ENCODE data around the gene DIAPH3.

DIAPH3 gene

GRCh38 chr13:60152904-60153303 lies 10.8 kb downstream of the DIAPH3 start:
- DNase-seq = no peak

DNA sequence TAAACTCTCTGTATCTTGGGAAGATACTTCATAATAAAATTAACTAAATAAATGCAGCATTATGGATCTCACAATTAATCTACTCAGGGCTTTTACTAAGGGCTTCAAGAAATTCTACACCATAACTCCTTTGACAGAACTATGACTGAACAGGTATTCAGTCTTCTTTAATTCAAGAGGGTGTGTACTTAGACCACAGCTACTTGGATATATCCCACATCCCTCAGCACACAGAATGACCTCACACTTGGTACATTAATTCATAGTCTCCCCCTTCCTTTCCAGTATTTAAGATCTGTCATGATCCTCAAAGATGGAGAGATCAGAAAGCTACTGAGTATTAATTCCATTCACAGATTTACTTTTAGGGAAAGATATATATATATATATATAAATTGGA lies 11.6 kb downstream of the DIAPH3 start:
- no peak for DNase-seq

DNA sequence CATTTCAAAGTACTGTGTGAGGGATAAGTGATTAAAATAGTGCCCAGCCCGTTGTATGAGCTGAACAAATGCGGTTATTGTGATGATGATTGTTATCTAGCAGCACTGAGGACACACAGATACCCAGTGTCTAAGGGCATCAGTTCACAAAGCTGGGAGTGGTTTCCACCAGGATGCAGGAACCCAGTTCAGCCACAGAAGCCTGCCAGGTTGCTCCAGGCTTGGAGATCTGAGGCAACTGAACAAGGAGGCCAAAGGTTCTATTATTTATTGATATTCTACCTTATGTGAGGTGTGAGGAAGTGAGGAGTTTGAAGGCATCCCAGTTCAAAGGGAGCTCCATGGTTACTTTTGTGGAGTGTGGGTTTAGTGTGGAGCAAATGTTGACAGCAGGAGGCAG lies 13.2 kb downstream of the DIAPH3 start:
- no peak for DNase-seq

DNA sequence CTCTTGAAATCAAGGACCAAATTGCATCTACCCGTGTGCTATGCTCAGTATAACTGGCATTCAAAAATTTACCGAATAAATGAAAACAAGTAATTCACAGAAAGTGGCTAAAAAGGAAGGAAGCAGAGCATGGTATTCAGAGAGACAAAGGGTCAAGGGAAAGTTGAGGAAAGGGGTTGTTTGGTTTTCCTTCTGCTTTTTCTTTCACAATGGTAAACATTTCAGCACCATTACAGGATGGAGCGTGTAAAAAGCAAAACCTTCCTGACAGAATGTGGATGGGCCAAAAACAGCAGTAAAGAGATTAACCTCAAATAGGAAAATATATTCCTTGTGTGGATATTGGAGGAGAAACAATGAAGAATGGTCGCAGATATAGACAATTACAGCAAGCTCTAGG lies 14.8 kb downstream of the DIAPH3 start:
- no peak for DNase-seq

- no peak for DNase-seq
Observed at GRCh38 chr13:60147361-60147760, 16.4 kb downstream of the DIAPH3 start.

- DNase-seq = no peak
Observed at GRCh38 chr13:60146471-60146870, 17.3 kb downstream of the DIAPH3 start.

- DNase-seq = no peak
Observed at GRCh38 chr13:60143775-60144174, 20.0 kb downstream of the DIAPH3 start.

- DNase-seq = no peak
Observed at GRCh38 chr13:60139272-60139671, 24.5 kb downstream of the DIAPH3 start.

- DNase-seq = no peak
Observed at GRCh38 chr13:60138674-60139073, 25.1 kb downstream of the DIAPH3 start.

GRCh38 chr13:60137911-60138560 lies 25.7 kb downstream of the DIAPH3 start:
- DNase-seq = no peak

- DNase-seq = no peak
Observed at GRCh38 chr13:60135344-60135743, 28.4 kb downstream of the DIAPH3 start.

DNA sequence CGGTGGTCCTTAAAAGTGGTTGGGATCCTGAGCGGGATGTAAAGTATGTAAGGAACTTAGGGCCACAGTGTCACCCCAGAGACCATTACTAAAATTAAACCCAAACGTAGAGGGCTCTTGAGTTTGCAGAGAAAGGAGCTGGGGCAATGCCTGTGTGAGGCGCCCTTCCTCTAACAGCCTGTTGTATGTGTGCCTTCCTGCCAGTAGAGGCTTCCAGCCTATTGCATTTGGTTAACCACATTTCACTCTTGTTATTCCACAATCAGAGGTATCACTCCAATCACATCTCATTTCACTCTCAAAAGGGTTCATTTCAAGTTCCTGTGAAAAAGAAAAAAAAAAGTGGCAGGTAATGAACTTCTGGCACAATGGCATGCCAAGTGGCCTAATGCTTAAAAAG lies 29.4 kb downstream of the DIAPH3 start:
- DNase-seq = no peak

GRCh38 chr13:60121337-60121687 lies 42.4 kb downstream of the DIAPH3 start:
- no peak for DNase-seq

- DNase-seq = no peak
Observed at GRCh38 chr13:60120617-60121336, 43.0 kb downstream of the DIAPH3 start.

DNA sequence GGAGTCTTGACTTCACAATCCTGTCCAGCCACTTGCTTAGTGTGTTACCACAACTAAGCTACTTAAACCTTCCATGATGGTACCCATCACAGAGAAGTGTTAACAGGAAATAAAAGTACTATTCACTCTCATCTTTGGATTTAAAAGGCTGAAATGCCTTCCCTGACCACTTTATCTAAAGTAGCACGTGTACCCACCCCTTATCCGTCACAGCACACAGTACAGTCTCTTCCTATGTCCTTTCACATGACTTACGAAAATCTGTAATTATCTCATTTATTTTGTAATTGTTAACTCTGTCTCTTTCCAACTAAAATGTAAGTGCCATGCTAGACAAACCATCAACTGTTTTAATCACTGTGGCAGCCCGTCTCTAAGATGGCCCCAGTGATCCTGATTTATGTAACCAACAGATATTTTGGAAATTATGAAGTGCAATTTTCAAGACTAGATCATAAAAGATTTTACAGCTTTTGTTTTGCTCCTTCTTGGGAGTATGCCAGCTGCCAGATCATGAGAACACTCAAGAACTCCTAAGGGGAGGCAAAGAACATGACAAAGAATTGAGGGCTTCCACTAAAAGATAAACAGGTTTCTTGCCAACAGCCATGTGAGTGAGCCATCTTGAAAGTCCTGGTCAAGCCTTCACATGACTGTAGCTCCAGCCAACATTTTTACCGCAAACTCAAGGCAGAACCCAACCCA lies 44.9 kb downstream of the DIAPH3 start:
- DNase-seq = no peak

DNA sequence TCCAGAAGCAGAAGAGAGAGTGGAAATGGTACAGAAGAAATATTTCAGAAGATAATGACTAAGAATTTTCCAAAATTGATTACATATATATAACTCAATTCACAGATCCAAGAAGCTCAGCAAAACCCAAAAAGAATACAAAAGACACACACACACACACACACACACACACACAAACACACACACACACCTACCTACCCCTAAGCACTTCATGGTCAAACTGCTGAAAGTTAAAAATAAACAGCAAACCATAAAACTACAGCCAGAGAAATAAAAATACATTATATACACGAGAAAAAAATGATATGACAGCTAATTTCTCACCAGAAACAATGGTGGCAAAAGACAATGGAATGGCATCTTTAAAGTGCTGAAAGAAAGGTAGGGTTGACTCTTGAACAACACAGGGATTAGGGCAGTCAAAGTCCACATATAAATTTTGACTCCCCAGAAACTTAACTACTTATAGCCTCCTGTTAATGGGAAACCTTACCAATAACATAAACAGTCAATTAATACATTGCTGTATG lies 49.2 kb downstream of the DIAPH3 start:
- no peak for DNase-seq

GRCh38 chr13:60112771-60113170 lies 51.0 kb downstream of the DIAPH3 start:
- no peak for DNase-seq

- no peak for DNase-seq
Observed at GRCh38 chr13:60111691-60112090, 52.0 kb downstream of the DIAPH3 start.

GRCh38 chr13:60109285-60109684 lies 54.4 kb downstream of the DIAPH3 start:
- no peak for DNase-seq

- DNase-seq = no peak
Observed at GRCh38 chr13:60108589-60108988, 55.1 kb downstream of the DIAPH3 start.

DNA sequence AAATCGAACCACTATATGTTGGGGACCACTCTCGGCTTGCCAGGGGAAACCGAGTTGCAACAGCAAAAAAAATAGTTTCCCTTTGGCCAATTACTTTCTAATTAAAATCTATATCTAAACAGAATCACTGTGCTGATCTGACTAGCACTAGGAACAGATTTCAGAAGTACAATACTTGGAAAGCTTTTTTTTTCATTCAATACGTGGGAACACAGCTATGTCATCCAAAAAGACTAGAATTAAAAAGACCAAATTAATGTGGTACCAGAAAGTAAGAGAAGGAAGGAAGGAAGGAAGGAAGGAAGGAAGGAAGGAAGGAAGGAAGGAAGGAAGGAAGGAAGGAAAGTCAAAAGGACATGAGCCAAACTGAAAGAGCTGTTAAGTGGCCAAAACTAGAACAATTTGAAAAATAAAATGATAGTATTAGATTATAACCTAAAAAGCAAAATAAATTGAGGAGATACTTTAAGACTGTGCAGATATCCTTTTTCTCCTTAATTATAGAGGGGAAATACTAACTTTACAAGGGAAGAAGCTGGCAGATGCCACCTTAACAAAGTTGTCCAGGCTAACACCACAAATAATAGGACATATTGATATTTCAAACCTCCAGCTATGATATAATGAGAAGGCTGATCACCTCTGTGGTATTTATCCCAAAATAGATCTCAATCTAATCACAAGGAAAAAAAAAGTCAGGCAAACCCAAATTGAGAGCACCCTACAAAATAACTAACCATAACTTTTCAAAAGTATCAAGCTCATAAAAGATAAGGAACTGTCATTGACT lies 63.9 kb downstream of the DIAPH3 start:
- DNase-seq = no peak

GRCh38 chr13:60095300-60095699 lies 68.4 kb downstream of the DIAPH3 start:
- DNase-seq = no peak
